Jurkat, Clone E6-1 (cell line): ENCODE measurements around the gene TEX29.

Source experiments
- DNase-seq: peaks from one replicate; pipeline ENCODE4 v3.0.0-alpha.2; 2011; ENCODE audit warnings: low read depth, low spot score
- H3K4me3 ChIP-seq: 2 replicates; pipeline ENCODE4 v1.5.1; 2011; ENCODE audit warnings: mild to moderate bottlenecking, low read length, control low read depth, moderate library complexity

The TEX29 gene

DNA sequence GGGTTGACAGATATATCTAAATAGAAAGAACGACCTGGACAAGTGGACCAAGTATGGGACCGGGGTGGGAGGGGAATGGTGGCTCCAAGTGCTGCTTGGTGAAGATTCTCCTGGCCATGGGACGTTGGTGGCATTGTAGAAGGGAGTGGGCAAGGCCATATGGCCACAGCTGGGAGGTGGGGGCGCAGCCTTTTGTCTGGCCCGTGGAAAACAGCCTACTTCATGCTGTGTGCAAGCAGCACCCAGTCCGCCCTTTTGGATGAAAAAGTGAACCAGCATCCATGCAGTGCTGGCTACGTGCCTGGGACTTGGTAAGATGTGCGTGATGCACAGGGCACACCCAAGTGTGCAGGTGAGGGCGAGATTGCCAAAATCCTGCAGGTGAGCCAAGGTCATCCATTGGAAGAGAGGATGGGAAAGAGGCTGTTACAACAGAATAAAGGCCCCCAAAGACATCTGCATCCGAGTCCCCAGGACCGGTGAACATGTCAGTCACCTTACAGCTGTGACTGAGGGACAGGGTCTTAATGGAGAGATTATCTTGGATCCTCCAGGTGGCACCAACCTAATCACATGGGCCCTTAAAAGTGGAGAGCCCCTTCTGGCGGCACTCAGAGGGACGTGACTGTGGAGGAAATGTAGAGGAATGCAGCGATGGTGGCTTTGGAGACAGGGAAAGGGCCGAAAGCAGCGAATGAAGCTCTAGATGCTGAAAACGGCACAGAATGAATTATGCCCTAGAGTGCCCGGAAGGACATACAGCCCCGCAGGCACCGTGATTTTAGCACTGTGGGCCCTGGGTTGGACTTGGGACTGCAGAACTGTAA is 40.8 kb downstream of the TEX29 start:
- no peak overlapping the region for H3K4me3 ChIP-seq
- no peak for DNase-seq

DNA sequence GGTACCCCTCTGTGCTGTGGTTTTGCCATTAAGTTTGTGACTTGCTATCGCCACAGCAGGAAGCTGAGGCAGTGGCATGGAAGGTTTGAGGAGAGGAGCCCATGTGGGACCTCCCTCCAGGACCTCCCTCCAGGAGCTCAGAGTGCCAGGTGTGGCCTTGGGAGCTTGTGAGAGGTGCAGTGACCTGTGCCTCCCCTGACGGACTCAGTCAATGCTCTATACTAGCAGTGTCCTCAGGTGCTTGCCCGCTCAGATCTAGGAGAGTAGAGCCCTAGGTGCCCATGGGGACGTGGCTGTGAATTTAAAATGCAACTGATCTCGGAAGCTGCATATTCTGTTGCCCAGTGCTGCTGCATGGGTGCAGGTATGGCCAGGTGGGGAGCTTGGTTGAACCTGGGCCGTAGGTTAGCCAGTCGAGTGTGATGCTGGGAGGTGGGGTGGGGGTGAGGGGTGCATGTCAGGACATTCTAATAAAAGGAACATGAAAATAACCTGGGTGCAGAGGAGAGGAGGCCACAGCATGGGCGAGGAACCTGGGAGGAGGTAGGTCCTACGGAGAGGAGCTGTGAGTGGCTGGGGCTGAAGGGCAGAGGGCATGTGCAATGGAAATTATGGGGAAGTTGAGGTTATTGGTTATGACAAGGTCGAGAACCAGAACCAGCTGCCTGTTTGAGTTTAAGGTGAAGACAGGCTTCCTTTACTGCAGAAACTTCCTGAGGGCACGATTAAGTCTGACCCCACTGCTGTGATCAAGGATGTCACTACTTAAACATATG is 41.6 kb downstream of the TEX29 start:
- DNase-seq, result no peak
- H3K4me3 ChIP-seq, result no peak overlapping the region

DNA sequence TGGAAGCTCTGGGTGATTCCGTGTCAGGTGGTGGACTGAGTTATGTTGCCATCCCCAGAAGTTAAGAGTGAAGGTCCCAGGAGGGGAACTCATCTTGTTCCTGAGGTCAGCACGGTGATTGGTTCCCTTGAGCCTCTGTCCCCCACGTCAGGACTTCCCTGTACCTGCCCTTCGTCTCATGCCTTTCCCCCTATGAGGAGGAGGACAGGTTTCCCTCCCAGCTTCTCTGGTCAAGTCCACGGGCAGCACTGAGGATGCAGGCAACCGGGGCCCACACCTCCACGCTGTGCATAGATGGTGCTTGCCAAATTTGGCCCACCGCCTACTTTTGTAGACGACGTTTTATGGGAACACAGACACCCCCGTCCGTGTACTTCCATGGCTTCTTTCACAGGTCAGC is 42.7 kb downstream of the TEX29 start:
- no peak overlapping the region for H3K4me3 ChIP-seq
- DNase-seq, result no peak

DNA sequence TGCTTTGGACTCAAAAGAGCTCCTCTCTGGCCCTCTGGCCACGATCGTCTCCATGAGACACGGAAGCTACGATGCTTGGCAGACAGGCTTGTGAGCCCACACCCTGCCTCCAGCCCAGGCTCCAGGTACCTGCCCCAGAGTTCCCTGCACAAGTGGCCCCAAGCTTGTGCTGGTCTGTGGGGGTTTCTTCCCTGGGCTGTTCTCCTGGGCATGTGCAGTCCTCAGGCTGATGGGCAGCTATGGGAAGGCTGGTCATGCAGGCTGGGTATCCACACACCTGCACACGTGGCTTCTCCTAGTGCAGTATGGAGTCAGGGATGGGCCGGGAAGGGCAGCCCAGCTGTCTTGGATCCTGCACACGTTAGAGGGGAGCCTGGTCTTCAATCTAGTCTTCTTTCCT is 43.1 kb downstream of the TEX29 start:
- no peak for DNase-seq
- H3K4me3 ChIP-seq, result no peak overlapping the region

DNA sequence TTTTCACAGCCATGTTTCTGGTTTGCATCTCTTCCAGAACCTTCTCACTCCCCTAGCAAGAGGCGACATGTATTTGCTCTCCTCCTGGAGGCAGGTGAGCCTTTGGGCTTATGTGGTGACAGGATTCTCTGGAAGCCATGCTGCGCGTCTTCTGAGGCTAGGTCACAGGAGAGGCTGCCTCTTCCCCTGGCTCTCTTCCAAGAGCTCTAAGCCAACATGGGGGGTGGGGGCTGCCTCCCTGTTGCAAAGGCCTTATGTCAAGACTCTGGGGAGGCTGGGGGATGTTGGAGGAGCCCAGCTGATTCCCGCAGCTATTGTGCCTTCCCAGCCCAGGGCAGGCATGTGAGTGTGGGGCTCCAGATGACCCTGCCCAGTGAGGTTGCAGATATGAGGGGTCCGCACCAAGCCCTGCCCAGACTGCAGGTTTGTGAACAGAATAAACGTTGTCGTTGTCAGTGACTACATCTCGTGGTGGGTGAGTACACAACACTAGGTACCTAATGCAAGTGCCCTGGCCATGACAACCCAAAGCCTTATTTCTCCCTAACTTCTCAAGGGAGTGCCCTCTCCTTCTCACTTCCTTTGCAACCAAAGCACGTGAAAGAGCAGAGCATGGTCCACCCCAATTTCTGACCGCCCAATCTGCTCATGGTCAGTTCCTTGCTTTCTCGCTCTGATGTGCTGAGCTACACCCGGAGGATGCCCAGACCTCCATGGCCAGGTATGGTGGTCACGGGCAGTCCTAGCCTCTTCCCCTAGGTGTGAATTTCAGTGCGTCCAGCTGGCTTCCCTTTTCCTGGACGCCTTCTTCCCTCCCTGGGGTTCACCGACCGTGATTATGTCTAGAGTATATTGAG is 44.9 kb downstream of the TEX29 start:
- no peak for DNase-seq

DNA sequence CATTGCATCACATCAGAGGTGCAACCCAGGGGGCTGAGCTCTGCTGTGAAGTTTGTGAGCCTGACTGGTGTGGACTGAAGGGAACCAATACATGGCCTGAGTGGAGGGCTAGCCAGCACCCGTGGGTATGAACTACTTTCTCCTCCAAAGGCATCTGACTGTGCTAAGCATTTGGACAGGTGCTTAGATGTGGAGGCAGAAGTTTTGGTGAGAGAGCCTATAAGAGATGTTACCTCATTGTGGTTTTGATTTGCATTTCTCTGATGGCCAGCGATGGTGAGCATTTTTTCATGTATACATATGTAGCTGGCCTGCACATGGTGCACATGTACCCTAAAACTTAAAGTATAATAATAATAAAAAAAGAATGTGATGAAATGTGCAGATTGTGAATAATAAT is 46.9 kb downstream of the TEX29 start:
- no peak overlapping the region for H3K4me3 ChIP-seq
- no peak for DNase-seq

More for the DNA sequence above, 44.9 kb downstream of the TEX29 start:
- H3K4me3 ChIP-seq, result no peak overlapping the region

DNA sequence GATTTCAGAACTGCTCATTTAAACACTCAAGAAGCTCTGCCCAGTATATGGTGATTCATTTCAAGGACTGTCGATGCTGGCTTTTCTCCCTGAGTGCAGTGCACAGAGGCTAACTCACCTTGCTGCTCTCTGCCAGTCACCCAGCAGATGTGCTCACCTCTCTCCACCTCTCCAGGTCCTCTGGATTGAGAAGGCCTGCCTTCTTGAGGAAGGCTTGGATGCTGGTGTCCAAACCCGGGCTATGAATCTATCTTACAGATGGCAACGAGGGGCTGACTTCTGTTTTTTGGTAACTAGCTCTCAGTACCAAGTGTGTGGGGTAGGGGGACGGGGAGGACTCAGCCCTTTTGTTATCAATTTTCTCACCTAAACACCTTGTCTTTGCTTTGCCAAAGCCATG is 47.6 kb downstream of the TEX29 start:
- DNase-seq, result no peak

DNA sequence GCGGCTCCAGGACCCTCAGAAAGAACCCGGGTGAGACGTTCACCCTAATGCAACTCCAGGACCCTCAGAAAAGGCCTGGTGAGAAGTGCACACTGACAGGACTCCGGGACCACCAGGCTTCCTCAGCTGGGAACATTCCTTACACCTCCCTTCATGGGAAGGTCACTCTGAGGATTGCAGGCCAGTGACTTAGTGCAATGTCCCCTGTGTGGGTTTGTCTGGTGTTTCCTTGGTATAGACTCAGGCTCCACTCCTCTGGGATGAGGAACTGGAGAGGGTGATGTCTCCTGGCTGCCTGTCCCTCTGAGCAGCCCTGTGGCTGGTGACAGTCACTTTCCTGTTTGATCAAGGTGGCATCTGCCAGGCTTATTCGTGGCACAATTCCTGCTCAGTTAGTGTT is 49.7 kb downstream of the TEX29 start:
- no peak overlapping the region for H3K4me3 ChIP-seq
- DNase-seq, result no peak

More for the DNA sequence above, 47.6 kb downstream of the TEX29 start:
- H3K4me3 ChIP-seq, result no peak overlapping the region

DNA sequence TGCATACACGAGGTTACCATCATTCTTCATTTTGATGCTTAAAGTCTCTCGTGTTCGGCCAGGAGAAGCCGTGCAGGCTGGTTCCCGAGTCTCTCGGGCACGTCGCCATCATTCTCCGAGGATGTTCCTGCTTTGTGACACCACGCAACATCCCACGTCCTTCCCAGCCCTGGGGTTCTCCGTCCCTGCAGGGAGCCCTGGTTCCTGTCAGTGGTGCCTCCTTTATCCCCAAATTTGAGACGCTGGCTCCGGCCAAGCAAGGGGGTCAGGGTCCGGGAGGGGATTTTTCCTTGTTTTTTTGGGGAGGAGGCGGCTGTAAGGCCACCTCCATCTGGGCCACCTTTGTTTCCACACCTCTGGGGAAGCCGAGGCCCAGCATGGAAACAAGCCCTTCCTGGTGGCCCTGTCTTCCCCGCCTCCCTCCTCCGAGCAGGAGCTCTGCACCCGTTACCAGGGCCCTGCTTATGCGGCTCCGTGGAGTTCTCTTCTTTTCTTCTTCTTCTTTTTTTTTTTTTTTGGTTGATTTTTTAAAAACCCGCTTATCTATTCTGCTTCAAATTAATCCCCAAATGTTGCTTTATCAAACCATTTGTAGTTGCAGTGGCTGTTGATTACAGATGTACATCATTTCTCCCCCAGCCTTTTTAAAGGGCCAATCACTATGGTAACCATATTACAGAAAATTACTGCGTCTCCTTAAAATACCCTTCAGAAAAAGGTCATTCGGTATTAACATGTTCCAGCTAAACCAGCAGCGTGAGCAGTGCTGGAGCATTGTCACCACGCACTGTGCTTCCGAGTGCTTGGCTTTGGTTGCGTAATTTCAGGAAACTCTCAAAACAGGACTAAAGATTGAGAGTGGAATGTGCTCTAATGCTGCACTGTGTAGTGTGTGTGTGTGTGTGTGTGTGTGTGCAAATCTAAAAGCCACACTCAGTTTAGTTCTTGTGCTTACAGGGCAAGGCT is 50.4 kb downstream of the TEX29 start:
- DNase-seq, result no peak
- no peak overlapping the region for H3K4me3 ChIP-seq

DNA sequence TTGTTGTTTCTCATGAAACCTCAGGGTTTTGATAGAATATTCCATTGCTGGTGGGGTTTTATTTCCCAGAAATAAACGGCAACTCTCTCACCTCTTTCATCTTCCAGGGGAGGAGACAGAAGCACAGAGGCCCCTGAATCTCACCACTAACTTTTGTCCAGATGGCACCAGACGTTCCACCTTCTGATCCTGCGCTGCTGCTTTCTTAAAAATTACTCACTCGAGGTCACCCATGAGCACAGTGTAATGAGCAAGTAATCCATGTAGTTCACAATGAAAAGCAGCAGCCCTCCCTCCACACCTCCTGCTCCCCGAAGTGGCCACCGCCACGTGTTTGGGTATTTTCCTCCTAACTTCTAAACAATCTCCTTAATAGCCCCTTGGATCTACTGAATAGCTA is 51.3 kb downstream of the TEX29 start:
- H3K4me3 ChIP-seq, result no peak overlapping the region
- no peak for DNase-seq

DNA sequence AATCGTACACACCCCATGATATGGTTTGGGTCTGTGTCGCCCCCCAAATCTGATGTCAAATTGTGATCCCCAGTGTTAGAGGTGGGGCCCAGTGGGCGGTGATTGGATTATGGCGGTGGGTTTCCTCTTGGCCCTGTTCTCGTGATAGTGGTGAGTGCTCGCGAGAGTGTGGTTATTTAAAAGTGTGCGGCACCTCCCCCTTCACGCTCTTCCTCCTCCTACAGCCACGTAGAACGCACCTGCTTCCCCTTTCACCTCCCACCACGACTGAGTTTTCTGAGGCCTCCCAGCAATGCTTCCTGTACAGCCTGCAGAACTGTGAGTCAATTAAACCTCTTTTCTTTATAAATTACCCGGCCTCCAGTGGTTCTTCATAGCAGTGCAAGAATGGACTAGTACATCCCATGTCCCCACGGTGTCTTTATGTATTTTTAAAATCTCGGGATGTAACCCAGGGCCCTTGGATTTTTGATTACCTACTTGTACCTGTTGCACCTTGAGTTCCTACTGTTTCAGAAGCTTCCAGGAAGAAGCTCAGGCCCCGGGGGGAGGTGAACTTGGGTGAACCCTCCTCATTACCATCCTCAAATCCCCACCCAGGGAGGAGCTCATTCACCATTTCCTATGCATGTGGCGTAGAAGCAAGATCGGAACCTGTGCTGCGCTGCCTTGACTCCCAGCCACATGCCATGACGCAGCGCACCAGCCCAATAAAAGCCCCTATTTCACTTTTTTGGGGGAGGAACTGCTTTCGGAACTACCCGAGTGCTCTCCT is 52.4 kb downstream of the TEX29 start:
- DNase-seq, result peak; percentile 69
- peak overlapping the region; percentile 21 for H3K4me3 ChIP-seq

DNA sequence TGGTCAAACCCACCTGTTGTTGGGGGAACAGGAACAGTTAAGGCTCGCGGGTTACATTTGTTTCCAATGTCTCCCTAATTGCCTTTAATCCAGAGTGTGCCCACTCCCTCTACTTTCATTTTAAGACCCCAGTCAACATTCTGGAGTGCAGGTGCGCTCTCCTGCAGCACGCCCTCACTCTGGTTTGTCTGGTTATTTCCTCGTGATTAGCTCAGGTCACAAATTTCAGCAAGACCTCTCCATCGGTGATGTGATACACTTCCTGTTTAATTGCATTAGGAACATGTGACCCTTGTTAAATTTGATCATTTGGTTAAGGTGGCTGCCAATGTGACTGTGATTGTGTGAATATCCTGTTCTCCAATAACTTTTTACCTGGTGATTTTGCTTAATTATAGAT is 53.0 kb downstream of the TEX29 start:
- no peak for DNase-seq
- H3K4me3 ChIP-seq, result peak overlapping the region; percentile 21

DNA sequence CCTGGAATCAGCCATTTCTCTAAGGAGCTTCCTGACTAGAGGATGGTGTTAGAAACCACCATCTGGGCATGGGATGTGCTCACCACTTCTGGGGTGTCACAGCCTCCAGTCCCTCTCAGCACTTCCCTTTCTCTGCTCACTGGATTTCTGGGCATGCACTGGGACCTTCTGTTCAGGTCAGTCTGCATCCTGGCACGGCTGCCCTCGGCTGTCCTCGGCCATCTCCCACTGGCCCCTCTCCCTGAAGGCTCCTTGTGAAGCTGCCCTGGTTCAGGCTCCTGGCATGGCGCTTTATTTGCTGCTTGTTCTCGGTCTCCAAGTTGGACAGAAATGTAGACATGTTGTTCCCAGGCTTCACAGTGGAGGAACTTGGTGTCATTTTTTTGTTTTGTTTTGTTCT is 60.0 kb downstream of the TEX29 start:
- H3K4me3 ChIP-seq, result no peak overlapping the region
- no peak for DNase-seq

DNA sequence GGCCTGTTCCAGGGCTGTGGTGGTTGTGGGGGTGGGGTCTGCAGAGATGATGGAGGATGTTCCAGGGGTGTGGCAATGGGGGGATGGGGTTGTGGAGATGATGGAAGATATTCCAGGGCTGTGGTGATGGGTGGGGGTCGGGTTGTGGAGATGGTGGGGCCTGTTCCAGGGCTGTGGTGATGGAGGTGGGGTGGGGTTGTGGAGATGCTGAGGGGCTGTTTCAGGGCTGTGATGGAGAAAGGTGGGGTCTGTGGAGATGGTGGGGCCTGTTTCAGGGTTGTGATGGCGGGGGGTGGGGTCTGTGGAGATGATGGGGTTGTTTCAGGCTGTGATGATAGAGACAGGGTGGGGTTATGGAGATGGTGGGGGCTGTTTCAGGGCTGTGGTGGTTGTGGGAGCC is 62.0 kb downstream of the TEX29 start:
- no peak overlapping the region for H3K4me3 ChIP-seq
- DNase-seq, result no peak

DNA sequence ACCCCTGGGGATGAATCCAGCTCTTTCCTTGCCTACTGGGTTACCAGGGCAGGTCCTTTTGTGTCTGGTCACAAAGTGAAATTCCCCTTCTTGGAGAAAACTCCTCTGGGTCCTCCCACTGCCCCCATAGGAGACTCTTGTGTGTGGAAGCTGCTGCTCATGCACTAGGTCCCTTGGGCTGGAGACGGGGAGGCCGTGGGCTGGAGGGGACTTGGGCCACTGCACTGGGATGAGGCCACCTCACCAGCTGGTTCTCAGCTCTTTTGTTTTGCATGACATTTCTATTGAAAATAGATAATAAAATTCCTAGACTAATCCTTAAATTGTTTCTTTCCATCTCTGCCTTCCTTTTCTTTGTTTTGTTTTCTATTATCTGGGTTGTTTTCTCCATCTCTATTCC is 62.4 kb downstream of the TEX29 start:
- no peak for DNase-seq

DNA sequence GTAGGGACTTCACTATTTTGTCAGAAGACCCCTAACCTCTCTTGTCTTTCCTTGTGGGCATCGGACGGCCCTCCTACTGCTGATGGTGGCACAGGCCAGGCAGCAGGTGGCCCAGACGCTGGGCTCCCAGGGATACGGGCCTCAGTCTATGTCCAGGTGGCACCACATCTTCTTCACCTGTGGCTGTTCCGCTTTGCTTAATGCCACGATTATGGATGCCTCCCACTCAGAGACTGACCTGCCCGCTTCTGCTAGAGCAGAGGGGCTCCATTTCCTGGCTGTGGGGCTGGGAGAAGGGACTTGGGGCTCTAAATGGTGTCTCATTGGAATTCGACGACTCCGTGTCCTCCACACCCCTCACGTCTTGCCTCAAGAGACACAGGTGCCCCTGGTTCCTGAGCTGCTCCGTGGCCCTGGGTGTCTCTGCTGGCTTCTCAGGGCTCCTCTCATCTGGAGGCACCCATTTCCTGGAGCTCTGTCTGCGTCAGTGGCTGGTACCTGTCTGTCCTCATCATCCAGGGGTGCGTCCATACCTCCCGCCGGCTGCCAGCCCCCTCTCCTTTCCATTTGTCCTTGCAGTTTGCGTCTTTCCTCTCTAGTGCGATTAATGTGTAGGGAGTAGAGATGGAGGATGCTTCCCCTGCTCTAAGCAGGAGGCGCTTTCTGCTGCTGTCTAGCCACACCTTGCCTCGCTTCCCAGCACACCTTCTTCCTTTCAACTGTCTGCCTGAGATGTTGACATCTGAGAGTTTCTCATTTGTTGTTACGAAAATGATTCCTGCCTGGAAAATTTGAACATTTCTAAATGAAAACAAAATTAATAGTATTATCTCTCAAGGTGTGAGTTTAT is 63.4 kb downstream of the TEX29 start:
- no peak for DNase-seq
- no peak overlapping the region for H3K4me3 ChIP-seq

More for the DNA sequence above, 62.4 kb downstream of the TEX29 start:
- no peak overlapping the region for H3K4me3 ChIP-seq
